Motor neuron (in vitro differentiated cells): ENCODE measurements around the gene ARHGAP24. TPM values are rescaled to one million over a fixed set of nuclear protein-coding genes. Genes with fewer than 3 reads are reported as not detected.
A peak's percentile ranks its signal among the peaks of the same experiment; 100 is the strongest.
"Not testable (repeated sequence)": the region's sequence is repeated elsewhere in the genome, so short reads cannot be mapped to it uniquely, and the experiment has no call there.

Source experiments
- ATAC-seq, 8 experiments: fragments of 200-7000 bp; cut with Tn5 transposase; replicated peaks in 6 of 8; 2 replicates each; pipeline ENCODE4 v1.8.0; 2021; ENCODE audit warnings: mild to moderate bottlenecking in 8 of 8, moderate library complexity in 8 of 8
- H3K27ac ChIP-seq, 2 donors: fragments of 250-450 bp; sonication (Bioruptor Pico); 2 replicates each; pipeline ENCODE4 v1.9.0; 2021; ENCODE audit warnings: antibody characterized with exemption in 2 of 2, mild to moderate bottlenecking in 2 of 2, moderate library complexity in 1 of 2
- H3K4me1 ChIP-seq, 2 donors: fragments of 250-450 bp; sonication (Bioruptor Pico); replicated peaks in 1 of 2; 2 replicates each; pipeline ENCODE4 v1.6.1; 2021; ENCODE audit warnings: antibody characterized with exemption in 2 of 2, mild to moderate bottlenecking in 2 of 2, moderate library complexity in 1 of 2
- H3K4me3 ChIP-seq, 5 donors: fragments of 250-450 bp; sonication (Bioruptor Pico); 2 replicates each; pipeline ENCODE4 v1.9.0; 2021; ENCODE audit warnings: antibody characterized with exemption in 5 of 5, mild to moderate bottlenecking in 5 of 5, moderate library complexity in 4 of 5
- WGBS, 10 experiments: fragments of 450-650 bp; shearing (Covaris generic); methylation state at CpG; one replicate each; pipeline ENCODE4 v1.0.0; 2022; 5-methylcytosine and 5-hydroxymethylcytosine counted together
- in situ Hi-C, 9 experiments: fragments of 400-800 bp; cut with MboI; loops; one replicate each; pipeline ENCODE4 v1.15.0; 2021; ENCODE audit warnings: low sequenced_read_pairs in 9 of 9, low pct_unique_long_range_greater_than_20kb in 2 of 9; ENCODE audit not compliant: unreplicated experiment in 9 of 9
- total RNA-seq, 8 experiments: library from RNA; unstranded; fragments of 300-600 nt; gene quantifications; 2 replicates each; pipeline versions ENCODE4 v1.2.3 to v1.2.4, GENCODE V29; 2022

Gene ARHGAP24
- total RNA-seq, 8 experiments from 2014 or later = 0.67 to 17.6 (median 2.5) TPM

DNA sequence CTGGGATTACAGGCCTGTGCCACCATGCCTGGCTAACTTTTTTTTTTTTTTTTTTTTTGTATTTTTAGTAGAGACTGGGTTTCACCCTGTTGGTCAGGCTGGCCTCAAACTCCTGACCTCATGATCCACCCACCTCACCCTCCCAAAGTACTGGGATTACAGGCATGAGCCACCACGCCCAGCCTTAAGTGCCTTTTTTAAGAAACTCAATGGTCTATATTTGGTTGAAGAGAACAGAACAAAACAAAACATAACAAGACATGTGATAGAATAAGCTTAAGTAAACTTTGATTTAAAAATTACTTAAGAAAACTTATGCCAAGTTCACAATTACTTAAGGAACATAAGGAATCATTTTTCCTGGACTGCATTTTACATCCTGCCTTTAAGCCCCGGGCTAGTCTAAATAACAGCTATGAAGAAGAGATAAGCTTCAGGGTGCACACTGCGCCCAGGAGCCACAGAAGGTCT is 365.1 kb downstream of the ARHGAP24 start:
- 49 to 97% (median 80%) methylated on average over 2 to 3 of the region's 3 CpGs; no CpG with 5 or more reads in 3 of the 10 experiments for WGBS, 10 experiments
- H3K27ac ChIP-seq, in situ Hi-C loops, H3K4me3 ChIP-seq: not testable (repeated sequence)
- H3K4me1 ChIP-seq = peaks cover 0 to 11% of the 10 kb centered on the region in 2 donors
- ATAC-seq = peak in 3 of 8 experiments; percentile 23 to 45 (median 36)

DNA sequence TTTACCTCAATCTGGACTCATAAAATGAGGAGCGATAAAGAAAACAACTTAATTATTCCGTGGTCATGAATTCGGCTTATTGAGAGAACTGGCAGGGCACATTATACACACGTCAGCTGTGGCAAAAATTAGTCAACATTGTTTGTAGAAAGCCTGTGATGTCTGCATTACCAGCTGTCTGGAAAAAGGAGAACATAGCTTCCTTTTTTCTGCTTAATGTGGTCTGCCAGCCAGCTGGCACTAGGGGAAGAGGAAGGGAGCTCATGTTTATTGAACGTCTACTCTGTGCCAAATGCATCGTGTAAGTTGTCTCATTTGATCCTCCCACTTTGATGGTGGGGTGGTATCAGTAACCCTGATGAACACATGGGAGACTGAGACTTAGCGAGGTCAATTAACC is 367.6 kb downstream of the ARHGAP24 start:
- Histone ChIP-seq H3K4me1 (peaks cover 0 to 1% of the 10 kb centered on the region in 2 donors), H3K27ac (no peak overlapping the region), H3K4me3 (no peak overlapping the region)
- no peak for ATAC-seq
- in situ Hi-C loops = no loop called here
- 28 to 100% (median 84%) methylated on average over 2 to 7 of the region's 7 CpGs; no CpG with 5 or more reads in 1 of the 10 experiments for WGBS, 10 experiments

DNA sequence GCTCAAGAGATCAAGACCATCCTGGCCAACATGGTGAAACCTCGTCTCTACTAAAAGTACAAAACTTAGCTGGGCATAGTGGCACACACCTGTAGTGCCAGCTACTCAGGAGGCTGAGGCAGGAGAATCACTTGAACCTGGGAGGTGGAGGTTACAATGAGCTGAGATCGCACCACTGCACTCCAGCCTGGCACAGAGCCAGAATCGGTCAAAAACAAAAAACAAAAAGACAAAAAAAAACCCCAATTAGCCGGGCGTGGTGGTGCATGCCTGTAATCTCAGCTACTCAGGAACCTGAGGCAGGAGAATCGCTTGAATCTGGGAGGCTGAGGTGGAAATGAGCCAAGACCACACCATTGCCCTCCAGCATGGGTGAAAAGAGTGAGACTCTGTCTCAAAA is 378.8 kb downstream of the ARHGAP24 start:
- in situ Hi-C loops, H3K27ac ChIP-seq, H3K4me3 ChIP-seq, H3K4me1 ChIP-seq, ATAC-seq: not testable (repeated sequence)
- WGBS, 10 experiments = 69 to 100% (median 89%) methylated on average over 1 to 5 of the region's 6 CpGs; no CpG with 5 or more reads in 1 of the 10 experiments

DNA sequence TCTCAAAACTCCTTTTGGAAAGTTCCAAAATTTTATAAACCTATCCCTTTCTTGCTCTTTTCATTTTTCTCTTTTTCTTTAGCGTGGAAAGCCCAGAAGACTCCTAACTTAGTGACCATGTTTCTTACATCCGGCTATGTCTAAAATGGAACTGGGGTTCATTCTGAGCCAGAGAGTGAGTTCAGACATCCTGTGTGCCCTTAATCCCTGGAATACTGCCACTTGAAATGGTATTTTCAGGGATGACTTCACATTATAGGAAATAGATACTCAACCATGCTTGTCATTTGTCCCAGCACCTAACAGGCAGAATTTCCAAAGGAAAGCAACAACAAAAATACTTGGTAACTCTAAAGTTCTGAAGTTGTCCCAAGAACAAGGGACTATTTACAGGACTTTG is 379.6 kb downstream of the ARHGAP24 start:
- no peak for ATAC-seq
- in situ Hi-C loops = no loop called here
- Histone ChIP-seq H3K27ac (no peak overlapping the region), H3K4me1 (peaks cover 0 to 15% of the 10 kb centered on the region in 2 donors), H3K4me3 (no peak overlapping the region)
- WGBS, 10 experiments = 92 to 100% (median 100%) methylated on average over 1 to 2 of the region's 2 CpGs; no CpG with 5 or more reads in 1 of the 10 experiments

DNA sequence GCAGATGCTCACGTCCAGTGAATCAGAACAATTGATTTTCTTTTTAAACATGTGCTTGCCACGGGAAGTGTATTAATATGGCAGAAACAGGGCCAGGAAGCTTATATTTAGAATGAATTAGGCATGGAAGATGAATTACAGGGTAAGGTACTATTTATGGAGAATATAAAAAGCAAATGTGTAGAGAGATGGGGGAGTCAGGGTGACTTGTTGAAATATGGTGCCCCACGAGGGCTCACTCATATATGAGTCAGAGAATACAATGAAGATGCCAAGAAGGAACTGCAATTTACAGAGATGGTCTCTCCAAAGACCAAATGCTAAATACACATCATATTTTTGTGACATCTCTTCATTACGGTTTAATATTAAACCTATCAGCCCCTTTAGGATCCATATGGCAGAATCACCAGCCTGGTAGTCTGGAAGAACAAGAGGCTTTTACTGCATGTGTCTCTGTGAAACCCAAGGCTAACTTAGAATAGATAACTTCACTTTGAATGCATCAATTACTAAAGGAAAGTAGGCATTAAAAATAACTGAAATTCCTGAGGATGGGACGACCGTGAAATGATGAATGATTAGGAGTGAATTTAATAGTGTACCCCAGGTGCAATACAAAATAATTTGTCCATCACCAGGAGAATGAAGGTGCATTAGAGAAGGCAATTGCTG is 385.3 kb downstream of the ARHGAP24 start:
- ATAC-seq = peak in 6 of 8 experiments; percentile 26 to 89 (median 74)
- Histone ChIP-seq H3K4me3 (no peak overlapping the region), H3K27ac (peak overlapping the region in 1 of 2 donors; percentile 37), H3K4me1 (peaks cover 10 to 42% of the 10 kb centered on the region in 2 donors)
- in situ Hi-C loops = no loop called here
- WGBS, 10 experiments = 18 to 64% (median 57%) methylated on average over 1 to 6 of the region's 6 CpGs

DNA sequence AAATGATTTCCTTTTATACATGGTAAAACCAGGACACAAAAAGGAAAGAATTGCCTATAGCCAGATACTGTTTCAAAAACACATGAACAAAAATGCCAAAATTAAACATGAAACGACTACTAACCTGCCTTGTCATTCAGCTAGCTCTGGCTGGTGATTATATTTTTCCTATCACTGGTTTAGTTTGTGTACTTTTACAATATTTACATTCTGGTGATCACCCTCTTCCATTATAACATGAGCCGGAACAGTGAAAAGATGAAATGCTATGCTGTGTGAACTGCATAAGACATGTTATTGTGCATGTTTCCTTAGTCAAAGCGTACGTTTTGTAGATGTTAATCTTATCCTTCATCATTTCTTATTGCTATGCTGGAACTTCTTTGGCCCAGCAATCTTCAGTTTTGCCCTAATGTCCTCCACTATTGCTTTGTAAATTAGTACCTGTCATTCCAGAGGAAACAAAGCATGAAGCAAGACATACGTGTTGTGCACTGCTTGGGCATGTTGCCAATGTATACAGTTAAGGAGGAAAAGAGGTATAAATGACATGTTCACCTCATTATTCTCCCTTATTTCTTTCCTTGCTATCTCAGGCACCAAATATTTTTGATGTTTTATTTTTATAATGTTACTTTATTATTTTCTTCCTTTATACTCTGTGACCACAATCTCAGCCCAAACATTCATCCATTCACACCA is 386.3 kb downstream of the ARHGAP24 start:
- ATAC-seq = peak in 3 of 8 experiments; percentile 34 to 60 (median 36)
- Histone ChIP-seq H3K4me3 (no peak overlapping the region), H3K4me1 (peaks cover 10 to 44% of the 10 kb centered on the region in 2 donors), H3K27ac (peak overlapping the region in 1 of 2 donors; percentile 8)
- in situ Hi-C loops = no loop called here
- 58 to 89% (median 78%) methylated on average over 1 to 5 of the region's 5 CpGs for WGBS, 10 experiments

DNA sequence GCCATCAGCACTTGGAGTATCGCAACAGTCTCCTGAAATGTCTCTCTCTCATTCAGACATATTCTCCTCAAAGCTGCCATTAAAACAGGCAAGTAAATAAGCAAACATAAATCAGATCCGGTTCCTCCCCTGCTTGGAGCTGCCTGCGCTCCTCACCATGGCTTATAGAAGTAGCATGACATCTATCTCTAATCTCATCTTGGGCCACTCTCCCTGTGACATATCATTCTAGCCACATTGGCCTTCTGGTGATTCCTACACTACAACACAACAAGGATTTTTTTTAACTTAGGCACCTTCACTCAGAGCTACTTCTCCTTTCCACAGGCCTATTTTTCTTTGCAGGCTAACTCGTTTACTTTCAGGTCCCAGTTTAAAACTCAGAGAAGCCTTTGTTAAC is 387.9 kb downstream of the ARHGAP24 start:
- H3K4me3 ChIP-seq = no peak overlapping the region
- no peak for ATAC-seq
- no peak overlapping the region for H3K27ac ChIP-seq
- peaks cover 12 to 44% of the 10 kb centered on the region in 2 donors for H3K4me1 ChIP-seq
- in situ Hi-C loops = no loop called here
- 60 to 100% (median 96%) methylated on average over 1 to 4 of the region's 4 CpGs; no CpG with 5 or more reads in 1 of the 10 experiments for WGBS, 10 experiments

DNA sequence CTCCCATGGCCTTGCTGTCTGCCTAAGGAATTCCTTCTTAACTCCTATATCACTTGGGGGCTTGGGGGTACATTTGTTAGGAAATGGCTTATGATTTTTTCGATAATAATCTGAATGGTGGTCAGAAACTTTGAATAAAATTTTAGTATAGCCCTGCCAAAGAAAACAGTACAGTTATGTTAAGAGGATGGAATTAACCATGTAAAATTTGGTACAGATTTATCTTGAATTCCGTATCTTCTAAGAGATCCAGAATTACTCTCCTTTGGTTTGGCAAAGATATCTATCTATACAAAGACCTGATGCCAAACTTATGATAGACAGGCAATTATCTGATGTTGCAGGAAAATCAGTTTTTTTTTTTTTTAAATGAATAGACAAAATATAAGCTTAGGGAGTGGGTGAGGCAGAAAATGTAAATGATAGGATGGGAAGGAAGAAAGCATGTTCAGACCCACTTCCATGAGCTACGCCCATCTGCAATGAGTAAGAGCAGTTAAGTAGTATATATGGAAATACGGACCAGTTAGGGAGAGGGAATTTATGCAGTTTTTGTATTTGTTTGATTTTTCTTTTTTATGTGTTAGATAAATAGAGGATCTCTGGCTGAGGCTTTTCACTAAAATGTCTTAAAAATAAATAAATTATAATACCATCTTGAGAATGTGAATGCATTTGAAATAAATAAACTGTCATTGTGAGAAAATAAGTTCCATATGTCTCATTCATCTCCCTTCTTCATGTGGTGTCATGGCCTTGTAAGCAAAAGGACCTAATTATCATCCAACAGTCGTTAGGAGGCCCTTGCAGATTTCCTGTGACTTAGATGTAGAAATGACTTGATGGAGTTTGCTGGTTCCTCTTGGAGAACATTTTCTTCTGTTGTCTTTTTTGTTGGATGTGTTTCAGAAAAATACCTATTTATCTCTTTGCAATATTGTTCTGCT is 389.6 kb downstream of the ARHGAP24 start:
- ATAC-seq = peak in 3 of 8 experiments; percentile 93 to 99 (median 94)
- Histone ChIP-seq H3K4me1 (peaks cover 12 to 29% of the 10 kb centered on the region in 2 donors), H3K4me3 (no peak overlapping the region), H3K27ac (no peak overlapping the region)
- WGBS, 10 experiments = 0 to 100% (median 39%) methylated on average over 1 to 5 of the region's 5 CpGs
- in situ Hi-C loops = no loop called here

DNA sequence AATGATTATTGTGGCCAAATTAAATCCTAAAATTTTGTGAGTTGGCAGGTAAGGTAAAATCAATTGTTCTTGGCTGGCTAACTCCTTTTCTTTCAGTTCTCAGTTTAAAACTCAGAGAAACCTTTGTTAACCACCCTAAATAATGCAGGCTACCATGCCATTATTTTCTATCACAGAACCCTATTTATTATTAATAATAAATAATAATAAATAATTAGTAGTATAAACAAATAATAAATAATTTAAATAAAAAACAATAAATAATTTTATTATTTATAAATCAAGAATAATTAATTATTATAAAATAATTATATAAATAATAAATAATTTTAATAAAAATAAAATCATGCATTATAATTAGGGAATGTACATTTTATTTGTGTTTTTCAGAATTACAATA is 390.3 kb downstream of the ARHGAP24 start:
- Histone ChIP-seq H3K4me1 (peaks cover 7 to 23% of the 10 kb centered on the region in 2 donors), H3K4me3 (no peak overlapping the region), H3K27ac (no peak overlapping the region)
- in situ Hi-C loops = no loop called here
- ATAC-seq = no peak

DNA sequence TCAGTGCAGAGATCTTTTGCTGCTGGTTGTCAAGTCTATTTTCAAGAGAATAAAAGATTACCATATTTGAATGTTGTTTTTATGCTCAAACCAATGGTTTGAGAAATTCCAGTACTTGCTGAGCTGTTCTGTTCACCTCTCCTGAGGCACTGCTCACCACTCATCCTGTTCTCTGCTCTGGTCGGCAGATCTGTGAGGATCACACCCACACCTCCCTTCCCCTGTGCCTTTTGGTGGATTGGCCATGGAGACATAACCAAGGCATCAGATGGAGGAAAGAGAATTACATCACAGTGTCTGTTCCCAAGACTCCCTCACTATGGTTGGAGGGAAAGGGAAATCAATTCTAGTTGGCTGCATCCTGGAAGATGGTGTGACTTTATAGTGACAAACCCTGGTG is 391.6 kb downstream of the ARHGAP24 start:
- 43 to 100% (median 100%) methylated on average over 1 of the region's 1 CpG; no CpG with 5 or more reads in 6 of the 10 experiments for WGBS, 10 experiments
- no peak overlapping the region for H3K27ac ChIP-seq
- no peak overlapping the region for H3K4me3 ChIP-seq
- H3K4me1 ChIP-seq = peaks cover 2 to 11% of the 10 kb centered on the region in 2 donors
- peak in 1 of 8 experiments; percentile 14 for ATAC-seq
- in situ Hi-C loops = no loop called here

DNA sequence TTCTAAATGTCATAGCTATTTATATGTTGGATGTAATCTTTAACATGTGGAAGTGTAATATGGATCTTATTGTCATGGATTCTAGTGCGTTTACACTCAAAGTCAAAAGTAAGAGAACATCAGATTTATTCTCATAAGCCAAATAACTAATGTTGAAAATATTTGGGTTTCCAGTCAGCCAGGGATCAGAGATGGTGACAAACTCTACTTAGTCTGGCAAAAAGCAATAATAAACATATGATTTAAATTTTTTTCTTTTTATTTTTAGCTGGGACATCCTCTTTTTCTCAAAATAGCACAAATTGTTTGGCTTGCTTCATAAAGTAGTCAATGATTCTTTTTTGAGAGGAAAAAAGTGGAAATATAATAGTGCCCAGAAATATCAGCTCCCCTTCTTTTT is 392.3 kb downstream of the ARHGAP24 start:
- Histone ChIP-seq H3K27ac (no peak overlapping the region), H3K4me3 (no peak overlapping the region), H3K4me1 (peaks cover 2 to 4% of the 10 kb centered on the region in 2 donors)
- WGBS, 10 experiments = 20 to 100% (median 86%) methylated on average over 1 of the region's 1 CpG; no CpG with 5 or more reads in 1 of the 10 experiments
- no peak for ATAC-seq
- in situ Hi-C loops = no loop called here

DNA sequence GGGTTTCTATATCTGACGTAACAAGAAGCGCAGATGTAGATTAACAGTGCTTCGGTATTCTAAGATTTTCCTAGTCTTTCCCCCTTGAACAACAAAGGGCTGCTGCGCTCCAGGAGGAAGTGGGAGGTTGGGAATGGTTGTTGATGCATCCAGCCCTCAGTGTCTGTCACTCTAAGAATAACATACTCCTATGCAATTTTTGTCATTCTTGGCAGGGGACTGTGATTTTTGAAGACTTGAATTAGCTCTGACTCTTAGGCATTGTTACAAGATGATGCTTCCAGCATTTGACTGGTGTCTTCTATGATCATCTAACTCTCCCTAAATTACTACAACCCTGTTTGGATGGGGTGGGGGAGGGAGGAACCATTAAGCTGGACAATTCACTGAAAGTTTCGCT is 394.2 kb downstream of the ARHGAP24 start:
- H3K4me1 ChIP-seq = peaks cover 2 to 4% of the 10 kb centered on the region in 2 donors
- H3K27ac ChIP-seq = no peak overlapping the region
- 56 to 95% (median 75%) methylated on average over 3 to 5 of the region's 5 CpGs; no CpG with 5 or more reads in 2 of the 10 experiments for WGBS, 10 experiments
- ATAC-seq = no peak
- in situ Hi-C loops = no loop called here
- no peak overlapping the region for H3K4me3 ChIP-seq
